Fibroblast of lung (primary cell): Measurements from ENCODE around the gene GPR55. TPM values are rescaled to one million over a fixed set of nuclear protein-coding genes. Genes with fewer than 3 reads are reported as not detected.

Experiments
- DNase-seq, 2 donors: peaks; one replicate each; pipeline versions ENCODE4 v3.0.0 to v3.0.0-alpha.2; 2010; ENCODE audit warnings: low read depth in 2 of 2
- H2AFZ ChIP-seq: 2 replicates; pipeline ENCODE4 v1.5.1; 2012; ENCODE audit warnings: low read length, control low read depth, inconsistent platforms
- H3K27ac ChIP-seq: 2 replicates; pipeline ENCODE4 v1.5.1; 2011; ENCODE audit warnings: low read length, control low read depth; ENCODE audit not compliant: insufficient read depth
- H3K27me3 ChIP-seq: 2 replicates; pipeline ENCODE4 v1.5.1; 2011; ENCODE audit warnings: mild to moderate bottlenecking, low read length; ENCODE audit not compliant: control insufficient read depth, insufficient read depth
- H3K36me3 ChIP-seq: 2 replicates; pipeline ENCODE4 v1.5.1; 2011; ENCODE audit warnings: low read length; ENCODE audit not compliant: control insufficient read depth, insufficient read depth
- H3K4me1 ChIP-seq: 2 replicates; pipeline ENCODE4 v1.5.1; 2011; ENCODE audit warnings: low read length; ENCODE audit not compliant: control insufficient read depth, insufficient read depth; ENCODE audit errors: extremely low read depth
- H3K4me2 ChIP-seq: 2 replicates; pipeline ENCODE4 v1.5.1; 2011; ENCODE audit warnings: low read length, control low read depth; ENCODE audit not compliant: insufficient read depth; ENCODE audit errors: extremely low read depth
- H3K4me3 ChIP-seq, 4 experiments: fragments of 200-600 bp in 1 of 4; sonication (generic) in 1 of 4; replicated peaks in 1 of 4; 2 replicates each; pipeline ENCODE4 v1.5.1; 2011 to 2016; ENCODE audit warnings: low read length in 4 of 4, low read depth in 3 of 4, mild to moderate bottlenecking in 3 of 4, control low read depth in 2 of 4, inconsistent platforms in 1 of 4, mixed read lengths in 1 of 4; ENCODE audit not compliant: insufficient read depth in 1 of 4; ENCODE audit errors: control extremely low read depth in 1 of 4
- H3K79me2 ChIP-seq: 2 replicates; pipeline ENCODE4 v1.5.1; 2012; ENCODE audit warnings: mild to moderate bottlenecking, low read length, inconsistent platforms; ENCODE audit not compliant: control insufficient read depth, insufficient read depth
- H3K9ac ChIP-seq: 2 replicates; pipeline ENCODE4 v1.5.1; 2011; ENCODE audit warnings: mild to moderate bottlenecking, low read length, control low read depth; ENCODE audit not compliant: insufficient read depth
- H3K9me3 ChIP-seq: 2 replicates; pipeline ENCODE4 v1.5.1; 2012; ENCODE audit warnings: low read depth, low read length; ENCODE audit not compliant: control insufficient read depth, insufficient read depth
- H4K20me1 ChIP-seq: 2 replicates; pipeline ENCODE4 v1.5.1; 2011; ENCODE audit warnings: low read length; ENCODE audit not compliant: control insufficient read depth, insufficient read depth; ENCODE audit errors: extremely low read depth
- EZH2 ChIP-seq: IDR thresholded peaks from 2 replicates; pipeline ENCODE4 v1.5.1; 2012; ENCODE audit warnings: low read length, control low read depth, mild to moderate bottlenecking; ENCODE audit errors: missing control alignments
- polyA plus RNA-seq, 2 donors: library from polyadenylated mRNA; depleted of rRNA in 1 of 2; stranded (reverse) in 1 of 2; unstranded in 1 of 2; fragments of >200 nt; gene quantifications; 2 replicates each; pipeline ENCODE4 v1.2.1, GENCODE V29; 2011 to 2012; ENCODE audit warnings: missing spikeins in 1 of 2
- total RNA-seq: library from RNA; depleted of rRNA; stranded (reverse); fragments of >200 nt; gene quantifications from 2 replicates; pipeline ENCODE4 v1.2.1, GENCODE V29; 2014
- TF ChIP-seq, protein P1 (sequence below), 2 donors: IDR thresholded peaks in 1 of 2; conservative IDR thresholded peaks in 1 of 2; 1 replicate in 1 of 2; 2 replicates in 1 of 2; pipeline ENCODE4 v1.5.1; 2011 to 2012; ENCODE audit warnings: low read length in 2 of 2, control low read depth in 1 of 2, inconsistent platforms in 1 of 2, low read depth in 1 of 2, mild to moderate bottlenecking in 1 of 2

Gene GPR55
- total and polyA plus RNA-seq, 2 donors (not counting 1 experiment from before 2014, with no cell fraction given): not detected

DNA sequence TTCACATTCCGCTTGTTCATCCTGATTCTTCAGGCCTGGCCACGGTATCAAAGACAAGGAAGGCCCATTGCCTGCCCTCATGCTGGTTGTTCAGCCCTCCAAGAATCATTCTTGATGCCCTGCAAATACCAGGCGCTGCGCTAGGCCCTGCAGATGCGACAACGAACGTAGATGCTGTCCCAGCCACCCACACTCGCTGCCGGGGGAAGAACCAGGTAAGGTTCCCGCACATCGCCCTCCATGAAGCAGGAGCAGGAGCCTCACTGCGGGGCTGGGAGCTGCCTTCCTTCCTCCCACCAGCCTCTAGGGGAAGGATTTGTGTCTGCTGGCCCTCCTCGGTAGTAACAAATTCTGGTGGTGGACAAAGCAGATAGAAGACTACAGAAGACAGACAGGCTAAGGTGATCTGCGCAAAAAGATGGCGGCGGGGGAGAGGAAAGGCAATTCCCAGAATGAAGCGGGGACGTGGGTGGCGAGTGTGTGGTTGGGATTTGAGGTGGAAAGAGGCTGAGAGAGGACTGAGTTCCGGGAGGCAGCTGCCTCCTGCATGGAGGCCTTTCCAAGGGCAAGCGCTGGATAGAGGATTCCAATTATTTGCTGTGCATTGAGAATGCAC, 19.8 kb upstream of the GPR55 start:
- H3K4me2 ChIP-seq: no peak overlapping the region
- H2AFZ ChIP-seq: no peak overlapping the region
- no peaks in the 10 kb centered on the region for H3K9me3 ChIP-seq
- no peak for TF ChIP-seq EZH2
- TF ChIP-seq, protein P1, sequence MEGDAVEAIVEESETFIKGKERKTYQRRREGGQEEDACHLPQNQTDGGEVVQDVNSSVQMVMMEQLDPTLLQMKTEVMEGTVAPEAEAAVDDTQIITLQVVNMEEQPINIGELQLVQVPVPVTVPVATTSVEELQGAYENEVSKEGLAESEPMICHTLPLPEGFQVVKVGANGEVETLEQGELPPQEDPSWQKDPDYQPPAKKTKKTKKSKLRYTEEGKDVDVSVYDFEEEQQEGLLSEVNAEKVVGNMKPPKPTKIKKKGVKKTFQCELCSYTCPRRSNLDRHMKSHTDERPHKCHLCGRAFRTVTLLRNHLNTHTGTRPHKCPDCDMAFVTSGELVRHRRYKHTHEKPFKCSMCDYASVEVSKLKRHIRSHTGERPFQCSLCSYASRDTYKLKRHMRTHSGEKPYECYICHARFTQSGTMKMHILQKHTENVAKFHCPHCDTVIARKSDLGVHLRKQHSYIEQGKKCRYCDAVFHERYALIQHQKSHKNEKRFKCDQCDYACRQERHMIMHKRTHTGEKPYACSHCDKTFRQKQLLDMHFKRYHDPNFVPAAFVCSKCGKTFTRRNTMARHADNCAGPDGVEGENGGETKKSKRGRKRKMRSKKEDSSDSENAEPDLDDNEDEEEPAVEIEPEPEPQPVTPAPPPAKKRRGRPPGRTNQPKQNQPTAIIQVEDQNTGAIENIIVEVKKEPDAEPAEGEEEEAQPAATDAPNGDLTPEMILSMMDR (conservative IDR thresholded peaks at IDR 0.05 in 1 of 2, IDR thresholded peaks at IDR 0.05 in 1 of 2; ENCODE audit: low read depth in 1 of 2, low read length in 2 of 2): no peak
- no peak overlapping the region for H3K27ac ChIP-seq
- H3K4me1 ChIP-seq: no peaks in the 10 kb centered on the region
- H3K4me3 ChIP-seq: no peak overlapping the region
- H4K20me1 ChIP-seq: no peaks in the 10 kb centered on the region
- no peak for DNase-seq
- no peak overlapping the region for H3K9ac ChIP-seq
- H3K36me3 ChIP-seq: no peaks in the 10 kb centered on the region
- H3K79me2 ChIP-seq: no peaks in the 10 kb centered on the region
- H3K27me3 ChIP-seq: no peaks in the 10 kb centered on the region

DNA sequence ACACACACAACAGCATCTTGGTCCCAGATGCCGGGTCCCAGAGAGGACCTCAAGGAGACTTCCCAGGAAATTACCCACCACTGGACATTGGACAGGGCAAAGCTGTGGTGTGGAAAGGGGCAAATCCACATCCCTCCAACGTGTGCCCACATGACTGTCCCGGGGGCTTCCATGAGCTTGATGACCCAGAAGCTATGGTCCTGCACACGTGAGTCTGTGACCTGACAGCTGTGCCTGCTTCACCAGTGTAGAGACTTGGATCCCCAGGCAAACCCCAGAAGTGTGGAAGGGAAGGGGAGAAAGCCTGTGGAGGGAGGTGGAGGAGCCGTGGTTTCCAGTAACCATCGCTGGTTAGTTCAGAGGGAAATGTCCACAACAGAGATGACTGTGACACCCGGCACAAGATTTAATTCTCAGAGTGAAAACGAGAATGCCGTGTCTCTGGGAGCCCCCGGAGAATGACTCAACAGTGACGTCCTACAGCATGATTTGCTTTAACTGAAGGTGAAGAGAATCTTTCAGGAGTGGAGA, 19.1 kb upstream of the GPR55 start:
- DNase-seq: no peak
- H3K4me1 ChIP-seq: no peaks in the 10 kb centered on the region
- H3K4me2 ChIP-seq: no peak overlapping the region
- H2AFZ ChIP-seq: no peak overlapping the region
- H4K20me1 ChIP-seq: no peaks in the 10 kb centered on the region
- H3K9ac ChIP-seq: no peak overlapping the region
- TF ChIP-seq, protein P1 (conservative IDR thresholded peaks at IDR 0.05 in 1 of 2, IDR thresholded peaks at IDR 0.05 in 1 of 2; ENCODE audit: low read depth in 1 of 2, low read length in 2 of 2): no peak
- TF ChIP-seq EZH2: no peak
- H3K27ac ChIP-seq: no peak overlapping the region
- no peaks in the 10 kb centered on the region for H3K36me3 ChIP-seq
- H3K4me3 ChIP-seq: no peak overlapping the region
- no peaks in the 10 kb centered on the region for H3K27me3 ChIP-seq
- no peaks in the 10 kb centered on the region for H3K9me3 ChIP-seq
- H3K79me2 ChIP-seq: no peaks in the 10 kb centered on the region

DNA sequence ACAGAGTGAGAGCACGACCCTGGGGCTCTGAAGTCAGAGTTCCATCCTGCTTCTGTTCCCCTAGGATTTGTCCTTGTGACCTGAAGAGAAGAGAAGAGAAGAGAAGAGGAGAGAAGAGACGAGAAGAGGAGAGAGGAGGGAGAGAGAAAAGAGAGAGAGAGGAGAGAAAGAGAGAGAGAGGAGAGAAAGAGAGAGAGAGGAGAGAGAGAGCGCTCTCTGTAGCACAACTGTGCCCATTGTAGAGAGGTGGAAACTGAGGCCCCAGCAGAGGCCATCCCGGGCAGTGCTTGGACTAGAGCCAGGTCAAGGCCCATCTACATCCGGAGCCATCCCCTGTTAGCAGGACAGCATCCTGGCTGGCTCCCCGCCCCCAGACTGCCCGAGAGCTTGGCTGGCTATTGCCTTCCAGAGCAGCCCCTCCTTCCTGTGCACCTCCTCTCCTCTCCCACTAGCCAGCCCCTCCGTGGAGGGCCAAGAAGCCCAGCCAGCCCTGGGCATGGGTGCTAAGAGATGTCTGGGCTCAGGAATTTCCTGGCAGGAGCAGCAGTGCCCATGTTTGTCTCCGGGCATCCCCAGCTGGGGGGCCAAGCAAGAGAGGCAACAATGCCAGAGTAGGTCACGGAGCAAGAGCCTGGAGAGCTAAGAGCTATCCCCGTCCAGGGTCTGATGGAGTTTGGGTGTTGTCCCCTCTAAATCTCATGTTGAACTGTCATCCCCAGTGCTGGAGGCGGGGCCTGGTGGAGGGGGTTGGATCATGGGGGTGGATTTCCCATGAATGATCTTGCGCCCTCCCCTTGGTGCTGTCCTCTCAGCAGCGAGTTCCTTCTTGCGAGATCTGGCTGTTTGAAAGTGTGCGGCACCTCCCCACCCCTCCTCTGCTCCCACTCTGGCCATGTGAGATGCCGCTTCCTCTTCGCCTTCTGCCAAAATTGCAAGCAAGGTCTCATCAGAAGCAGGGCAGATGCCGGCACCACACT, 18.2 kb upstream of the GPR55 start:
- Histone ChIP-seq H2AFZ (no peak overlapping the region), H4K20me1 (no peaks in the 10 kb centered on the region), H3K4me1 (no peaks in the 10 kb centered on the region), H3K4me2 (peak overlapping the region; percentile 5), H3K4me3 (no peak overlapping the region), H3K36me3 (no peaks in the 10 kb centered on the region), H3K9me3 (no peaks in the 10 kb centered on the region), H3K9ac (no peak overlapping the region), H3K27me3 (no peaks in the 10 kb centered on the region), H3K27ac (no peak overlapping the region), H3K79me2 (no peaks in the 10 kb centered on the region)
- DNase-seq: peak in 1 of 2 donors; percentile 5
- TF ChIP-seq, protein P1 (conservative IDR thresholded peaks at IDR 0.05 in 1 of 2, IDR thresholded peaks at IDR 0.05 in 1 of 2; ENCODE audit: low read depth in 1 of 2, low read length in 2 of 2): no peak
- no peak for TF ChIP-seq EZH2
